K562 treated with DMSO at 1 percent for 24 hours (cell line): ENCODE data around the gene PBX2. TPM values are rescaled to one million over a fixed set of nuclear protein-coding genes. Genes with fewer than 3 reads are reported as not detected.

Source experiments
- total RNA-seq: library from RNA; unstranded; fragments of 300-600 nt; gene quantifications from 2 replicates; pipeline ENCODE4 v1.2.3, GENCODE V29; 2022; ENCODE audit warnings: low read depth; ENCODE audit not compliant: insufficient read depth

PBX2 gene
- total RNA-seq, result 76.1 and 79.7 TPM in 2 replicates

GRCh38 chr6:32190054-32190851 is at the start of gene PBX2:
TSS of gene PBX2 (minus strand) at chr6:32190202. CDS start at chr6:32189915, 287 bp downstream.

GRCh38 chr6:32223258-32224235 is 33.5 kb upstream of the PBX2 start, which contains the start of gene NOTCH4:
TSS of gene NOTCH4 (minus strand) at chr6:32224067. CDS start at chr6:32223928, 139 bp downstream.

GRCh38 chr6:32192608-32193039 is 2.6 kb upstream of the PBX2 start, which contains the start of gene GPSM3:
TSS of gene GPSM3 (minus strand) at chr6:32192643. CDS start at chr6:32192513, 130 bp downstream.

GRCh38 chr6:32184084-32184640 is 5.8 kb downstream of the PBX2 start, which contains the start of gene AGER:
TSS of gene AGER (minus strand) at chr6:32184253. CDS start at chr6:32184222, 31 bp downstream.

GRCh38 chr6:32177788-32178546 is 12.0 kb downstream of the PBX2 start, which contains the start of gene RNF5:
TSS of gene RNF5 (plus strand) at chr6:32178405. CDS start at chr6:32178512, 107 bp downstream.

GRCh38 chr6:32175711-32176475 is 14.1 kb downstream of the PBX2 start, which contains the start of gene AGPAT1:
TSS of gene AGPAT1 (minus strand) at chr6:32176084. CDS start at chr6:32171496, 4,588 bp downstream.

GRCh38 chr6:32164295-32164694 is 25.7 kb downstream of the PBX2 start, which contains the start of gene EGFL8:
TSS of gene EGFL8 (plus strand) at chr6:32164595. CDS start at chr6:32166166, 1,571 bp downstream.

GRCh38 chr6:32153564-32154513 is 36.2 kb downstream of the PBX2 start, which contains the start of gene PPT2:
TSS of gene PPT2 (plus strand) at chr6:32154141. CDS start at chr6:32154595, 454 bp downstream.

GRCh38 chr6:32151863-32152768 is 37.9 kb downstream of the PBX2 start, which contains the start of gene PRRT1:
TSS of gene PRRT1 (minus strand) at chr6:32151939. CDS start at chr6:32151827, 112 bp downstream.

Other genes with a start within 250 kb of the PBX2 start
- gene CFB, start 244.1 kb downstream of the PBX2 start, total RNA-seq, result 2.5 and 2.8 TPM in 2 replicates
- 120 and 122 TPM in 2 replicates for gene NELFE, start 231.2 kb downstream of the PBX2 start, total RNA-seq
- gene SKIC2, start 231.0 kb downstream of the PBX2 start, total RNA-seq, result 75.7 and 86.4 TPM in 2 replicates
- gene DXO, start 218.1 kb downstream of the PBX2 start, total RNA-seq, result 23.3 and 24.2 TPM in 2 replicates
- gene C4A, start 208.1 kb downstream of the PBX2 start, total RNA-seq, result 4.4 and 5.0 TPM in 2 replicates
- gene C4B, start 175.4 kb downstream of the PBX2 start, total RNA-seq, result 3.8 and 7.6 TPM in 2 replicates
- gene CYP21A2, start 151.8 kb downstream of the PBX2 start, total RNA-seq, result 0.49 and 1.4 TPM in 2 replicates
- 23.0 and 27.2 TPM in 2 replicates for gene TNXB, start 80.9 kb downstream of the PBX2 start, total RNA-seq
- 120 and 121 TPM in 2 replicates for gene ATF6B, start 62.0 kb downstream of the PBX2 start, total RNA-seq
- gene FKBPL, start 59.9 kb downstream of the PBX2 start, total RNA-seq, result 19.9 and 22.7 TPM in 2 replicates
- gene PRRT1, start 38.3 kb downstream of the PBX2 start, total RNA-seq, result 7.6 and 8.4 TPM in 2 replicates
- gene PPT2, start 36.1 kb downstream of the PBX2 start, total RNA-seq, result 38.4 and 44.1 TPM in 2 replicates
- gene EGFL8, start 25.6 kb downstream of the PBX2 start, total RNA-seq, result 10.0 and 12.0 TPM in 2 replicates
- gene AGPAT1, start 14.1 kb downstream of the PBX2 start, total RNA-seq, result 167 and 178 TPM in 2 replicates
- 253 and 277 TPM in 2 replicates for gene RNF5, start 11.8 kb downstream of the PBX2 start, total RNA-seq
- 4.7 and 8.9 TPM in 2 replicates for gene AGER, start 5.9 kb downstream of the PBX2 start, total RNA-seq
- 61.3 and 66.5 TPM in 2 replicates for gene GPSM3, start 2.4 kb upstream of the PBX2 start, total RNA-seq
- 2.8 and 2.9 TPM in 2 replicates for gene NOTCH4, start 33.9 kb upstream of the PBX2 start, total RNA-seq
- gene TSBP1, start 181.7 kb upstream of the PBX2 start, total RNA-seq, result not detected in 2 replicates
- gene BTNL2, start 217.0 kb upstream of the PBX2 start, total RNA-seq, result not detected in 2 replicates
- not detected in 2 replicates for gene HLA-DRA, start 249.7 kb upstream of the PBX2 start, total RNA-seq